Stimulated activated naive B cell treated with anti-CD40 and anti-IgM and Interleukin-4, amounts not matched to agents 10 μg/mL and 1 μg/mL and 100 μg/mL, for 72 hours (primary cell): Measurements from ENCODE around the gene EHF.

Experiments used
- ATAC-seq, 2 donors: fragments of 150-1000 bp; cut with Tn5 transposase; replicated peaks; 2 replicates each; pipeline ENCODE4 v1.10.0; 2021; ENCODE audit warnings: moderate library complexity in 1 of 2
- DNase-seq: peaks from one replicate; pipeline ENCODE4 v3.0.0; 2021
- H3K27ac Mint-ChIP-seq: one replicate; pipeline ENCODE4 v1.8.0; 2022; ENCODE audit warnings: mild to moderate bottlenecking, mixed read lengths
- H3K27me3 Mint-ChIP-seq, 2 donors: one replicate each; pipeline ENCODE4 v1.8.0; 2022; ENCODE audit warnings: mixed read lengths in 2 of 2
- H3K36me3 Mint-ChIP-seq, 2 donors: one replicate each; pipeline ENCODE4 v1.8.0; 2022; ENCODE audit warnings: mixed read lengths in 2 of 2, mild to moderate bottlenecking in 1 of 2
- H3K4me1 Mint-ChIP-seq, 2 donors: one replicate each; pipeline ENCODE4 v1.8.0; 2022; ENCODE audit warnings: mixed read lengths in 2 of 2, mild to moderate bottlenecking in 1 of 2
- H3K4me3 Mint-ChIP-seq, 2 donors: one replicate each; pipeline ENCODE4 v1.8.0; 2022; ENCODE audit warnings: mild to moderate bottlenecking in 2 of 2, mixed read lengths in 2 of 2, moderate library complexity in 1 of 2
- H3K9me3 Mint-ChIP-seq, 2 donors: one replicate each; pipeline ENCODE4 v1.8.0; 2022; ENCODE audit warnings: mixed read lengths in 2 of 2, mild to moderate bottlenecking in 1 of 2

EHF gene

GRCh38 chr11:34649597-34649996 lies 28.7 kb downstream of the EHF start:
- no peak overlapping the region for H3K27ac Mint-ChIP-seq
- H3K4me1 Mint-ChIP-seq = peaks cover 34 to 49% of the 10 kb centered on the region in 2 donors
- H3K36me3 Mint-ChIP-seq = no peaks in the 10 kb centered on the region
- DNase-seq (no peak), ATAC-seq (no peak)
- no peak overlapping the region for H3K4me3 Mint-ChIP-seq
- H3K9me3 Mint-ChIP-seq = no peaks in the 10 kb centered on the region
- H3K27me3 Mint-ChIP-seq = peaks cover 6 to 10% of the 10 kb centered on the region in 2 donors

- Mint-ChIP-seq H3K27ac (no peak overlapping the region), H3K27me3 (peaks cover 3 to 6% of the 10 kb centered on the region in 2 donors), H3K9me3 (no peaks in the 10 kb centered on the region), H3K4me3 (peak overlapping the region; percentile 11 to 33), H3K36me3 (no peaks in the 10 kb centered on the region), H3K4me1 (peaks cover 34 to 49% of the 10 kb centered on the region in 2 donors)
- DNase-seq (peak; percentile 80), ATAC-seq (peak; percentile 95)
Measured at GRCh38 chr11:34650528-34650927, 29.6 kb downstream of the EHF start.

- Mint-ChIP-seq H3K9me3 (peaks cover 3% of the 10 kb centered on the region in 2 donors), H3K27ac (no peak overlapping the region), H3K4me1 (peaks cover 34 to 53% of the 10 kb centered on the region in 2 donors), H3K27me3 (peaks cover 0 to 10% of the 10 kb centered on the region in 2 donors), H3K36me3 (peaks cover 0 to 2% of the 10 kb centered on the region in 2 donors), H3K4me3 (no peak overlapping the region)
- DNase-seq (no peak), ATAC-seq (no peak)
Measured at GRCh38 chr11:34651551-34651950, 30.7 kb downstream of the EHF start.

- Mint-ChIP-seq H3K9me3 (peaks cover 3% of the 10 kb centered on the region in 2 donors), H3K36me3 (peaks cover 0 to 2% of the 10 kb centered on the region in 2 donors), H3K4me1 (peaks cover 34 to 54% of the 10 kb centered on the region in 2 donors), H3K27ac (peak overlapping the region; percentile 17), H3K4me3 (peak overlapping the region in 1 of 2 donors; percentile 48), H3K27me3 (peaks cover 0 to 18% of the 10 kb centered on the region in 2 donors)
- no peak for DNase-seq
- ATAC-seq = peak; percentile 28 to 34
Measured at GRCh38 chr11:34652191-34652973, 31.5 kb downstream of the EHF start.

GRCh38 chr11:34653031-34653430 lies 32.1 kb downstream of the EHF start:
- Mint-ChIP-seq H3K27me3 (peaks cover 0 to 20% of the 10 kb centered on the region in 2 donors), H3K27ac (no peak overlapping the region), H3K9me3 (peaks cover 3% of the 10 kb centered on the region in 2 donors), H3K4me1 (peaks cover 34 to 50% of the 10 kb centered on the region in 2 donors), H3K4me3 (peak overlapping the region in 1 of 2 donors; percentile 63), H3K36me3 (peaks cover 0 to 2% of the 10 kb centered on the region in 2 donors)
- ATAC-seq = no peak
- DNase-seq = no peak

GRCh38 chr11:34653851-34654482 lies 33.1 kb downstream of the EHF start:
- DNase-seq (no peak), ATAC-seq (peak in 1 of 2 donors; percentile 19)
- Mint-ChIP-seq H3K4me1 (peaks cover 34 to 50% of the 10 kb centered on the region in 2 donors), H3K36me3 (peaks cover 0 to 2% of the 10 kb centered on the region in 2 donors), H3K4me3 (no peak overlapping the region), H3K9me3 (peaks cover 3% of the 10 kb centered on the region in 2 donors), H3K27me3 (peaks cover 5 to 20% of the 10 kb centered on the region in 2 donors), H3K27ac (no peak overlapping the region)

- ATAC-seq (no peak), DNase-seq (no peak)
- Mint-ChIP-seq H3K4me1 (peaks cover 34 to 47% of the 10 kb centered on the region in 2 donors), H3K9me3 (peaks cover 3% of the 10 kb centered on the region in 2 donors), H3K27ac (no peak overlapping the region), H3K36me3 (peaks cover 0 to 2% of the 10 kb centered on the region in 2 donors), H3K27me3 (peaks cover 13 to 20% of the 10 kb centered on the region in 2 donors), H3K4me3 (no peak overlapping the region)
Measured at GRCh38 chr11:34654483-34655334, 33.8 kb downstream of the EHF start.

- H3K4me3 Mint-ChIP-seq = no peak overlapping the region
- H3K27me3 Mint-ChIP-seq = peaks cover 13 to 20% of the 10 kb centered on the region in 2 donors
- peaks cover 3% of the 10 kb centered on the region in 2 donors for H3K9me3 Mint-ChIP-seq
- no peak overlapping the region for H3K27ac Mint-ChIP-seq
- ATAC-seq (no peak), DNase-seq (no peak)
- peaks cover 29 to 40% of the 10 kb centered on the region in 2 donors for H3K4me1 Mint-ChIP-seq
- peaks cover 0 to 2% of the 10 kb centered on the region in 2 donors for H3K36me3 Mint-ChIP-seq
Measured at GRCh38 chr11:34655335-34656008, 34.6 kb downstream of the EHF start.

GRCh38 chr11:34656062-34656720 lies 35.3 kb downstream of the EHF start:
- peaks cover 3% of the 10 kb centered on the region in 2 donors for H3K9me3 Mint-ChIP-seq
- H3K4me3 Mint-ChIP-seq = no peak overlapping the region
- H3K27ac Mint-ChIP-seq = no peak overlapping the region
- peaks cover 13 to 20% of the 10 kb centered on the region in 2 donors for H3K27me3 Mint-ChIP-seq
- no peak for DNase-seq
- H3K4me1 Mint-ChIP-seq = peaks cover 25 to 33% of the 10 kb centered on the region in 2 donors
- no peak for ATAC-seq
- peaks cover 0 to 2% of the 10 kb centered on the region in 2 donors for H3K36me3 Mint-ChIP-seq

- Mint-ChIP-seq H3K27ac (no peak overlapping the region), H3K27me3 (peaks cover 13 to 20% of the 10 kb centered on the region in 2 donors), H3K4me1 (peaks cover 7 to 13% of the 10 kb centered on the region in 2 donors)
Measured at GRCh38 chr11:34658071-34659015, 37.5 kb downstream of the EHF start.

GRCh38 chr11:34659096-34659733 lies 38.3 kb downstream of the EHF start:
- DNase-seq (no peak), ATAC-seq (no peak)
- H3K4me1 Mint-ChIP-seq = peaks cover under 1 to 6% of the 10 kb centered on the region in 2 donors
- H3K9me3 Mint-ChIP-seq = peaks cover 3% of the 10 kb centered on the region in 2 donors
- no peak overlapping the region for H3K4me3 Mint-ChIP-seq
- H3K27ac Mint-ChIP-seq = no peak overlapping the region
- H3K36me3 Mint-ChIP-seq = peaks cover 0 to 2% of the 10 kb centered on the region in 2 donors
- peaks cover 13 to 20% of the 10 kb centered on the region in 2 donors for H3K27me3 Mint-ChIP-seq

More at GRCh38 chr11:34658071-34659015, 37.5 kb downstream of the EHF start:
- no peak overlapping the region for H3K4me3 Mint-ChIP-seq
- ATAC-seq (no peak), DNase-seq (no peak)
- H3K9me3 Mint-ChIP-seq = peaks cover 3% of the 10 kb centered on the region in 2 donors
- H3K36me3 Mint-ChIP-seq = peaks cover 0 to 2% of the 10 kb centered on the region in 2 donors
